H1 (cell line): ENCODE data around the gene RNFT2. TPM values are rescaled to one million over a fixed set of nuclear protein-coding genes. Genes with fewer than 3 reads are reported as not detected.
A peak's percentile ranks its signal among the peaks of the same experiment; 100 is the strongest.

Experiments used
- CTCF ChIA-PET: fragments of 300-600 bp; sonication (Branson Sonifier 250); formaldehyde crosslinking; loops from one replicate; lab custom pipeline; 2021; ENCODE audit not compliant: partially characterized antibody; lab: Charles Lee
- POLR2A ChIA-PET: fragments of 300-600 bp; sonication (Branson Sonifier 250); formaldehyde crosslinking; loops from one replicate; lab custom pipeline; 2021; ENCODE audit warnings: inconsistent platforms; ENCODE audit not compliant: partially characterized antibody; lab: Charles Lee
- DNase-seq, 2 experiments: peaks; one replicate each; pipeline versions ENCODE4 v3.0.0 to v3.0.0-alpha.2; 2010 to 2022; ENCODE audit warnings: low spot score in 2 of 2, low read depth in 1 of 2, mixed read lengths in 1 of 2
- FAIRE-seq: peaks from 2 replicates; lab custom pipeline; 2011; peaks lifted over from hg19 to GRCh38; lab: Jason Lieb, UNC
- H2AFZ ChIP-seq: 2 replicates; pipeline ENCODE4 v1.8.1; 2012; ENCODE audit warnings: low read length, inconsistent platforms
- H2AK5ac ChIP-seq: 2 replicates; pipeline ENCODE4 v1.6.1; 2013; ENCODE audit warnings: low read depth, low read length
- H2BK120ac ChIP-seq: replicated peaks from 2 replicates; pipeline ENCODE3; 2013; ENCODE audit warnings: low read depth, low read length, inconsistent platforms
- H2BK12ac ChIP-seq: 2 replicates; pipeline ENCODE4 v1.6.1; 2013; ENCODE audit warnings: low read depth, low read length
- H2BK15ac ChIP-seq: 2 replicates; pipeline ENCODE4 v1.6.1; 2013; ENCODE audit warnings: low read length
- H2BK20ac ChIP-seq: 2 replicates; pipeline ENCODE4 v1.6.1; 2013; ENCODE audit warnings: low read length
- H2BK5ac ChIP-seq: 2 replicates; pipeline ENCODE4 v1.6.1; 2013; ENCODE audit warnings: low read depth, low read length
- H3K14ac ChIP-seq: 2 replicates; pipeline ENCODE4 v1.6.1; 2013; ENCODE audit warnings: inconsistent platforms; ENCODE audit not compliant: insufficient read length
- H3K18ac ChIP-seq: 2 replicates; pipeline ENCODE4 v1.6.1; 2013; ENCODE audit warnings: low read length; ENCODE audit errors: extremely low read depth
- H3K23ac ChIP-seq: 2 replicates; pipeline ENCODE4 v1.6.1; 2013; ENCODE audit warnings: inconsistent platforms; ENCODE audit not compliant: insufficient read length
- H3K23me2 ChIP-seq: 2 replicates; pipeline ENCODE4 v1.6.1; 2013; ENCODE audit warnings: low read depth, low read length
- H3K27ac ChIP-seq: 2 replicates; pipeline ENCODE4 v1.6.1; 2011; ENCODE audit warnings: low read depth, low read length, inconsistent platforms
- H3K27me3 ChIP-seq, 4 experiments: replicated peaks in 1 of 4; 1 replicate in 1 of 4; 2 replicates in 3 of 4; pipeline versions ENCODE4 v1.6.1 to v1.8.1; 2011 to 2013; ENCODE audit warnings: low read length in 3 of 4, mild to moderate bottlenecking in 3 of 4, inconsistent platforms in 2 of 4, mixed read lengths in 2 of 4, moderate library complexity in 1 of 4; ENCODE audit not compliant: control insufficient read depth in 3 of 4, insufficient read depth in 3 of 4; ENCODE audit errors: extremely low read depth in 1 of 4
- H3K36me3 ChIP-seq, 4 experiments: 2 replicates each; pipeline versions ENCODE4 v1.6.1 to v1.8.1; 2011 to 2013; ENCODE audit warnings: mild to moderate bottlenecking in 4 of 4, low read length in 3 of 4, moderate library complexity in 2 of 4, control low read depth in 1 of 4, inconsistent platforms in 1 of 4; ENCODE audit not compliant: insufficient read depth in 4 of 4, control insufficient read depth in 2 of 4
- H3K4ac ChIP-seq: replicated peaks from 2 replicates; pipeline ENCODE3; 2013; ENCODE audit warnings: low read length, low read depth, mixed read lengths, inconsistent platforms; ENCODE audit not compliant: insufficient read length
- H3K4me1 ChIP-seq, 4 experiments: replicated peaks in 1 of 4; 1 replicate in 1 of 4; 2 replicates in 3 of 4; pipeline versions ENCODE4 v1.6.1 to v1.8.1; 2011 to 2013; ENCODE audit warnings: low read length in 3 of 4, inconsistent platforms in 2 of 4, mixed read lengths in 1 of 4; ENCODE audit not compliant: insufficient read depth in 4 of 4, control insufficient read depth in 3 of 4
- H3K4me2 ChIP-seq, 2 experiments: 2 replicates each; pipeline versions ENCODE4 v1.6.1 to v1.8.1; 2011 to 2013; ENCODE audit warnings: low read depth in 2 of 2, low read length in 2 of 2, control low read depth in 1 of 2, inconsistent platforms in 1 of 2, mild to moderate bottlenecking in 1 of 2; ENCODE audit not compliant: insufficient read depth in 1 of 2
- H3K4me3 ChIP-seq, 4 experiments: fragments of 200-600, 300-600 bp in 1 of 4; sonication (generic), shearing (Covaris generic), sonication (Bioruptor Twin) in 1 of 4; 2 replicates each; pipeline versions ENCODE4 v1.5.1 to v1.8.1; 2011 to 2016; ENCODE audit warnings: low read length in 4 of 4, low read depth in 3 of 4, control low read depth in 2 of 4, inconsistent platforms in 2 of 4, mild to moderate bottlenecking in 2 of 4, mixed read lengths in 1 of 4, moderate library complexity in 1 of 4; ENCODE audit not compliant: insufficient read depth in 2 of 4; ENCODE audit errors: extremely low read depth in 1 of 4
- H3K56ac ChIP-seq: replicated peaks from 2 replicates; pipeline ENCODE3; 2013; ENCODE audit warnings: low read depth, mild to moderate bottlenecking, mixed read lengths, low read length, inconsistent platforms; ENCODE audit not compliant: insufficient read length
- H3K79me1 ChIP-seq: 2 replicates; pipeline ENCODE4 v1.6.1; 2013; ENCODE audit warnings: low read depth, low read length, control low read depth
- H3K79me2 ChIP-seq, 2 experiments: 2 replicates each; pipeline versions ENCODE4 v1.6.1 to v1.8.1; 2012 to 2013; ENCODE audit warnings: low read length in 2 of 2, mild to moderate bottlenecking in 2 of 2, inconsistent platforms in 1 of 2; ENCODE audit not compliant: insufficient read depth in 2 of 2, control insufficient read depth in 1 of 2
- H3K9ac ChIP-seq, 4 experiments: replicated peaks in 1 of 4; 1 replicate in 1 of 4; 2 replicates in 3 of 4; pipeline versions ENCODE4 v1.6.1 to v1.8.1; 2011 to 2013; ENCODE audit warnings: low read depth in 3 of 4, low read length in 3 of 4, control low read depth in 2 of 4, mild to moderate bottlenecking in 2 of 4, moderate library complexity in 2 of 4, inconsistent platforms in 1 of 4; ENCODE audit errors: extremely low read depth in 1 of 4
- H3K9me3 ChIP-seq, 2 experiments: 2 replicates each; pipeline versions ENCODE4 v1.6.1 to v1.8.1; 2012 to 2013; ENCODE audit warnings: mild to moderate bottlenecking in 2 of 2, moderate library complexity in 2 of 2, control low read depth in 1 of 2, inconsistent platforms in 1 of 2, low read depth in 1 of 2, low read length in 1 of 2, mixed read lengths in 1 of 2; ENCODE audit not compliant: insufficient read depth in 2 of 2
- H4K20me1 ChIP-seq, 2 experiments: replicated peaks in 1 of 2; 2 replicates each; pipeline versions ENCODE3 to v1.8.1; 2011 to 2013; ENCODE audit warnings: inconsistent platforms in 2 of 2, low read length in 2 of 2, mild to moderate bottlenecking in 1 of 2; ENCODE audit not compliant: insufficient read depth in 2 of 2, control insufficient read depth in 1 of 2
- H4K5ac ChIP-seq: 2 replicates; pipeline ENCODE4 v1.6.1; 2013; ENCODE audit warnings: low read length, low read depth, mixed read lengths, inconsistent platforms; ENCODE audit not compliant: insufficient read length
- H4K8ac ChIP-seq: 2 replicates; pipeline ENCODE4 v1.8.0; 2013; ENCODE audit warnings: mild to moderate bottlenecking, moderate library complexity, low read length, inconsistent platforms; ENCODE audit not compliant: insufficient read depth; ENCODE audit errors: extremely low read depth
- H4K91ac ChIP-seq: replicated peaks from 2 replicates; pipeline ENCODE3; 2013; ENCODE audit warnings: low read length, mixed read lengths, inconsistent platforms; ENCODE audit not compliant: insufficient read length
- RAD21 ChIP-seq, 2 experiments: IDR thresholded peaks in 1 of 2; conservative IDR thresholded peaks in 1 of 2; 2 replicates each; pipeline ENCODE4 v1.6.1; 2011; ENCODE audit warnings: low read depth in 2 of 2, low read length in 2 of 2, improper control_type of control experiment in 1 of 2, inconsistent platforms in 1 of 2, mild to moderate bottlenecking in 1 of 2, moderate library complexity in 1 of 2
- TBP ChIP-seq: IDR thresholded peaks from 2 replicates; pipeline ENCODE4 v1.6.1; 2011; ENCODE audit warnings: low read depth, low read length, improper control_type of control experiment
- WGBS, 2 experiments: shearing (Covaris generic) in 1 of 2; methylation state at CpG; one replicate each; pipeline versions ENCODE4 v1.1.6 to v1.1.7; 2013 to 2015; ENCODE audit warnings: low lambda C conversion rate in 2 of 2, mixed read lengths in 2 of 2, inconsistent platforms in 1 of 2, low coverage in 1 of 2, missing lambda C conversion rate in 1 of 2; ENCODE audit not compliant: insufficient replicate concordance in 2 of 2, insufficient coverage in 1 of 2, insufficient read length in 1 of 2; ENCODE audit errors: extremely low coverage in 1 of 2, missing lambda C conversion rate in 1 of 2; 5-methylcytosine and 5-hydroxymethylcytosine counted together
- polyA plus RNA-seq, 7 experiments: library from polyadenylated mRNA; depleted of rRNA in 3 of 7; stranded (reverse) in 5 of 7; unstranded in 2 of 7; fragments of >200 nt in 5 of 7; fragments of 200-250 nt in 2 of 7; gene quantifications; 1 replicate in 5 of 7; 2 replicates in 1 of 7; 4 replicates in 1 of 7; pipeline versions ENCODE4 v1.2.1 to v1.2.3, GENCODE V29; 2011 to 2013; ENCODE audit warnings: missing spikeins in 2 of 7, mixed read lengths in 2 of 7
- total RNA-seq: library from RNA; stranded (reverse); fragmentation: NEBNext Ultra II Directional; extraction: Animal tissue kit (Norgen Biotek cat#: 25700); gene quantifications from 2 replicates; pipeline ENCODE4 v1.2.1, GENCODE V29; 2021
- TF ChIP-seq, protein P1 (sequence below), 3 experiments: IDR thresholded peaks; 1 replicate in 2 of 3; 2 replicates in 1 of 3; pipeline versions ENCODE4 v1.5.1 to v1.6.1; 2011; ENCODE audit warnings: low read length in 3 of 3, mild to moderate bottlenecking in 3 of 3, inconsistent platforms in 2 of 3, low read depth in 1 of 3, moderate library complexity in 1 of 3; ENCODE audit not compliant: insufficient read depth in 1 of 3; ENCODE audit errors: control extremely low read depth in 1 of 3

The RNFT2 gene
- total and polyA plus RNA-seq, 2 of the 8 experiments (the other 6 are each of a cell fraction or from before 2014, with no cell fraction given), result 14.2 to 33.1 TPM

DNA sequence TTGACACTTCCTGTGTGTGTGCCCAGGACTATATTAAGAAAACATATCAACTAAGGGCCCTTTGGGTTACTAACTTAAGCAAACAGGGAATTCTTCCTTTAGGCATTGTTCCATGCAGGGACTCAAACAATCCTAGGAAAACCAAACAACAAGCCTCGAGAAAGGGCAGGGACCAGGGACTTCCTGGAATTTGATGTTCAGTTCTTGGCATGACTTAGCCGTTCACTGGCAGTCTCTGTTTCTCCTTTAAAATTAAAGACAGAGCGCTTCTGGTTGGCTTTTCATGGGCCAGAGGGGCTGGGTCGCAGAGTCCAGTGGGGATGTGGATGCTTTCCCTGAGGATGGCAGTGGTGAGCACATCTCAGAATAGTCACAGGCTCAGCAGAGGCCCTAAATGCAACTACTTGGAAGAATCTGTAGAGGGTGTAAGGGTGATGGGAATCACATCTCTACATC is 35.2 kb downstream of the RNFT2 start:
- no peak overlapping the region for H2AFZ ChIP-seq
- no peak overlapping the region for H3K4me3 ChIP-seq
- no peak overlapping the region for H3K4ac ChIP-seq
- no peaks in the 10 kb centered on the region for H3K9me3 ChIP-seq
- CTCF ChIA-PET, result interaction anchor here (2.4 kb wide), 1 partner anchor 14 kb away, joined by 12 read pairs; no protein-coding TSS in a partner anchor
- no peak overlapping the region for H2AK5ac ChIP-seq
- no peak overlapping the region for H3K27ac ChIP-seq
- H2BK120ac ChIP-seq, result no peak overlapping the region
- no peaks in the 10 kb centered on the region; a peak in 1 of 7 replicates for H3K4me1 ChIP-seq
- FAIRE-seq (no peak), DNase-seq (peak in 1 of 2 experiments; percentile 46)
- peaks cover 0 to 1% of the 10 kb centered on the region in 2 experiments for H4K20me1 ChIP-seq
- no peak overlapping the region for H3K18ac ChIP-seq
- no peak overlapping the region for H3K4me2 ChIP-seq
- H4K91ac ChIP-seq, result no peak overlapping the region
- no peaks in the 10 kb centered on the region for H3K79me1 ChIP-seq
- no peaks in the 10 kb centered on the region for H3K23me2 ChIP-seq
- no peak overlapping the region for H4K8ac ChIP-seq
- H3K23ac ChIP-seq, result no peak overlapping the region
- H3K36me3 ChIP-seq, result peaks cover 0 to 2% (median 0%) of the 10 kb centered on the region in 4 experiments; a peak in 3 of 8 replicates
- no peak overlapping the region for H2BK20ac ChIP-seq
- no peak overlapping the region for H2BK12ac ChIP-seq
- POLR2A ChIA-PET, result no interaction called here
- no peaks in the 10 kb centered on the region for H3K27me3 ChIP-seq
- no peak overlapping the region for H3K56ac ChIP-seq
- H3K14ac ChIP-seq, result no peak overlapping the region
- H3K9ac ChIP-seq, result no peak overlapping the region
- TF ChIP-seq, protein P1, sequence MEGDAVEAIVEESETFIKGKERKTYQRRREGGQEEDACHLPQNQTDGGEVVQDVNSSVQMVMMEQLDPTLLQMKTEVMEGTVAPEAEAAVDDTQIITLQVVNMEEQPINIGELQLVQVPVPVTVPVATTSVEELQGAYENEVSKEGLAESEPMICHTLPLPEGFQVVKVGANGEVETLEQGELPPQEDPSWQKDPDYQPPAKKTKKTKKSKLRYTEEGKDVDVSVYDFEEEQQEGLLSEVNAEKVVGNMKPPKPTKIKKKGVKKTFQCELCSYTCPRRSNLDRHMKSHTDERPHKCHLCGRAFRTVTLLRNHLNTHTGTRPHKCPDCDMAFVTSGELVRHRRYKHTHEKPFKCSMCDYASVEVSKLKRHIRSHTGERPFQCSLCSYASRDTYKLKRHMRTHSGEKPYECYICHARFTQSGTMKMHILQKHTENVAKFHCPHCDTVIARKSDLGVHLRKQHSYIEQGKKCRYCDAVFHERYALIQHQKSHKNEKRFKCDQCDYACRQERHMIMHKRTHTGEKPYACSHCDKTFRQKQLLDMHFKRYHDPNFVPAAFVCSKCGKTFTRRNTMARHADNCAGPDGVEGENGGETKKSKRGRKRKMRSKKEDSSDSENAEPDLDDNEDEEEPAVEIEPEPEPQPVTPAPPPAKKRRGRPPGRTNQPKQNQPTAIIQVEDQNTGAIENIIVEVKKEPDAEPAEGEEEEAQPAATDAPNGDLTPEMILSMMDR (IDR thresholded peaks at IDR 0.05; ENCODE audit: control extremely low read depth in 1 of 3, insufficient read depth in 1 of 3, low read depth in 1 of 3, low read length in 3 of 3), result peak; percentile 49 to 58 (median 50)
- TF ChIP-seq TBP, result no peak
- TF ChIP-seq RAD21 (IDR thresholded peaks at IDR 0.05 in 1 of 2, conservative IDR thresholded peaks at IDR 0.05 in 1 of 2; ENCODE audit: low read depth in 2 of 2, low read length in 2 of 2), result peak; percentile 45 to 52
- no peak overlapping the region for H2BK5ac ChIP-seq
- no peak overlapping the region for H2BK15ac ChIP-seq
- no peak overlapping the region for H4K5ac ChIP-seq
- WGBS, 2 experiments, result 84% methylated on average over 4 of the region's 4 CpGs; no CpG with 5 or more reads in 1 of the 2 experiments
- H3K79me2 ChIP-seq, result no peaks in the 10 kb centered on the region
